ENCODE results near the gene PPP1R10.
"Not testable (repeated sequence)": the region's sequence is repeated elsewhere in the genome, so short reads cannot be mapped to it uniquely, and the experiment has no call there.

Gene PPP1R10

DNA sequence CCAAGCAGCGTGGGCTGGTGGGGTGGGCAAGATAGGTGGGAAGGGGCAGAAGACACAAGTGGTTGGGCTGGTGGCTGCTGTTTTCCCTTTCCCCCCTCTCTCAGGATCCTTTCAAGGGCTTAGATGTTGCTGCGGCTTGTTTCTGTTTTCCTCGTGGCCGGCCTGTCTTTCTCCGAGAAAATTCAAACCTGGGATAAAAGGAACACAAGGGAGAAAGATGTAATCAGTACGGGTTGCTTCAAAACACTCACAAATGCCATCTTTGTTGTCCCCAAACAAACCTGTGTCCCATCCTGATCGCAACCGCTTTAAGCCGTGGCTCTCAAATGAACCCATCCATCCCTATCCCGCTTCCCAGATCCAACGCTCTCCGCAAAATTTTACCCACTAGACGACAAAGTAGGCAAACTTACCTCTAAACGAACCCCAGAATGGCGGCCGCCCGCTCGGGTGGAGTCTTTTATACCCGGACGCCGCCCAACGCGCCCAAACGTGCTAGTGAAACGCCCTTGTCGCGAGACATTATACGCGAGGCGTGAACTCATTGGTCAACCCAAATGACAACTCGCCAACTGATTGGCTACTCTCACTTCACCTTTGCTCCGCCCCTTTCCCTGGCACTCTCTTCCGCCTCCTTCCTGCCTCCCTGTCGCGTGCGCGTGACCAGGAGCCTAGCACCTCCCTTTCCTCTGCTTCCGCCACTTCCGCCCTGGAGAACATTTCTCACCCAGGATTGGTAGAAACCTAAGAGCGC is at the start of gene PPP1R10:
Gene PPP1R10 (minus strand): TSS at position 433 of the 754 bp plus-strand sequence. CDS start 7,299 bp downstream, outside the sequence.
- peak within 1 kb of the TSS; percentile 79 for H3K4me3 ChIP-seq
- peak; percentile 100 for DNase-seq (ENCODE audit: low spot score)
- peak within 1 kb of the TSS; percentile 92 to 96 for H3K27ac ChIP-seq
- TF ChIP-seq CTCF (IDR thresholded peaks at IDR 0.05) = no peak

GRCh38 chr6:30666300-30666699 is 49.3 kb upstream of the PPP1R10 start:
- not testable (repeated sequence) for DNase-seq (ENCODE audit: low spot score); H3K27ac ChIP-seq

DNA sequence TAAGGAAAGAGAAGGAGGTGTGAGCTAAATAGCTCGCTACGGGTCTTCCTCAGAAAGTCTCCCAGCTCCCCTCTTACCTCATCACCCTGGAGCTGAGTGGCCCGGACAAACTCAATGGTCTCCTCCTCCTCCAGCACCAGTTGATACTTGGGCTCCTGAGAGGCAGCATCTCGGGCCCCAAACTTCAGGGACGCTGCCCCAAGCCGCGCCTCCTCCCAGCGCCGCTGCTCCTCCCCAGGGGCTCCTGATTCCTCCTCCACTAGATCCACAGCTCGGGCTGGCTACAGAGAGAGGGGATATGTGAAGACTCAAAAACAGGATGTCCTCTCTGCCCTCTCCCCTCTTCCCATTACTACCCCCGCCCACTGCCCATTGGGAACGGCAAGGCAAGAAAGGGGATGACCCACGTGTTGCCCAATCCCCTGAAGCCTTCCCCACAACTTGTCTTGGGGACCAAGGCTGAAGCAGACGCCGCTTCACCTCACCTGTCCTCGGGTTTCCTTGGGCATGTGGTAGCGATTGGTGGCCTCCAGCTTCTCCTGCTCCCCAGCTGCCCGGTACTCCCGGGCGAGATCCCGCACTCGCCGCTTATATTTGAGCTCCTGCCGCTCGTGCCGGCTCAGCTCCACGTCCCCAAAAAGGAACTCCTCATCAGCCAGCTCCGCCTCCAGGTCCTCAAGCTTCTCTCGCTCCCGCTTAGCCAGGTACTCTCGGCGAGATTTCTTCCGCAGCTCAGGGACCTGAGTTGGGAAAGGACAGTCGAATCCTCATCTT is 48.1 kb upstream of the PPP1R10 start:
- no peak for TF ChIP-seq CTCF (IDR thresholded peaks at IDR 0.05)
- no peak overlapping the region for H3K27ac ChIP-seq
- no peak for DNase-seq (ENCODE audit: low spot score)
- H3K4me3 ChIP-seq = no peak overlapping the region

More at GRCh38 chr6:30666300-30666699, 49.3 kb upstream of the PPP1R10 start:
- H3K4me3 ChIP-seq = not testable (repeated sequence)

GRCh38 chr6:30657922-30658321 is 40.9 kb upstream of the PPP1R10 start:
- not testable (repeated sequence) for H3K27ac ChIP-seq; DNase-seq (ENCODE audit: low spot score); H3K4me3 ChIP-seq

DNA sequence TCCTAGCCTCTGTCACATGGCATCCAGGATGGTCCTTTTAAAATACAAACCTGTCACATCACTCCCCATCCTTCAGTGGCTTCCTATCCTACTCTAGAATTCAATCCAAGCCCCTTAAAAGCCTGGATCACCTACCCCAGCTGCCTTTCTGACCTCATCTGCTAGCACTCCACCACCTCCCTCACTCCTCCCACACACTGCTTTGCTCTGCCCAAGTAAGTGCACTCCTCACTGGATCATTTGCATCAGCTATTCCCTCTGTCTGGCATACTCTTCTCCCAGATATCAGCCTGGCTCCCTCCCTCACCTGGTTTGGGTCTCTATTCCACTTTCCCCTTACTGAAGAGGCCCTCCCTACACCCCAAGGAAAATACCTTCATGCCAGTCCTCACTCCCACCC is 40.4 kb upstream of the PPP1R10 start:
- DNase-seq (ENCODE audit: low spot score) = no peak
- Histone ChIP-seq H3K27ac (no peak overlapping the region), H3K4me3 (no peak overlapping the region)
- TF ChIP-seq CTCF (IDR thresholded peaks at IDR 0.05) = no peak

DNA sequence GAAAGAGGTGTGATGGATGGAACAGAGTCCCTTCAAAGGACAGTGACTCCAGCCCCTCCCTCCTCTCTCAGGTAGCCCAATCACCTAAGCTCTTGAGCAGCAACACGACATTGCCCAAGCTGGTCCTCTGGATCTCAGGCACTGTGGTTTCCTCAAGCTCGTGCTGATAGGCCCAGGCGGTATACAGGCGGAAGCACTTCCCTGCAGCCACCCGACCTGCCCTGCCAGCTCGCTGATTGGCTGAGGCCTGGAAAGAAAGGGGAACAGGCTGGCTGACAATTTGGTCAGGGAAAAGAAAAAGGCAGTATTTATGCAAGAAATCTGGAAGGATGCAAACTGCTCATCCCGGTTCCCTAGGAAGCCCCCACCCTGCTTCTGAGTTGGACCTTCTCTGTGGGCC is 39.5 kb upstream of the PPP1R10 start:
- no peak for TF ChIP-seq CTCF (IDR thresholded peaks at IDR 0.05)
- Histone ChIP-seq H3K27ac (no peak overlapping the region), H3K4me3 (no peak overlapping the region)
- no peak for DNase-seq (ENCODE audit: low spot score)

DNA sequence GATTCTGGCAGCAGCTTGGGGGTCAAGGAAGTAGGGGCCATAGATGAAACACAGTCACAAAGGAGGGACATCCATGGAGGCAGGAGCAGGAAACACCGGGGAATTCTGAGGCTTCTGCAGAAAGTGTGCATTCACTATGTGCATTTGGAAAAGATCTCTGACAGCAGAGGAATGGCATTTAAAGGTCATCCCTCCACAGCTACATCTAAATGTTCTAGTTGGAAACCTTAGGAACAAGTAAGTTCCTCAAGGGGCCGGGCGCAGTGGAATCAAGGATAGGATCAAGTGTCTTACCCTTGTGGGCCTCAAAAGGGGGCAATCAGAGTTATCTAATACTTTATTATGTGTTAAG is 38.7 kb upstream of the PPP1R10 start:
- H3K27ac ChIP-seq = no peak overlapping the region
- no peak for TF ChIP-seq CTCF (IDR thresholded peaks at IDR 0.05)
- no peak for DNase-seq (ENCODE audit: low spot score)
- H3K4me3 ChIP-seq = no peak overlapping the region
